Measurements from ENCODE around the gene GTF2A2. TPM values are rescaled to one million over a fixed set of nuclear protein-coding genes. Genes with fewer than 3 reads are reported as not detected.
"Not testable (repeated sequence)": the region's sequence is repeated elsewhere in the genome, so short reads cannot be mapped to it uniquely, and the experiment has no call there.

GTF2A2 gene
- total and polyA plus RNA-seq, 4 experiments from 2014 or later = 58.5 to 127 (median 91.4) TPM

- H3K4me1 ChIP-seq (ENCODE audit: insufficient read depth, low read length) = no peaks in the 10 kb centered on the region
- no peaks in the 10 kb centered on the region for H3K9me3 ChIP-seq (ENCODE audit: control insufficient read depth in 1 of 2, low read length in 2 of 2)
- no peak for DNase-seq
- H3K4me1 Mint-ChIP-seq = peaks cover 7 to 16% (median 12%) of the 10 kb centered on the region in 4 donors
- H3K36me3 Mint-ChIP-seq = peaks cover 27 to 45% of the 10 kb centered on the region in 2 donors
- ChIA-PET POLR2A (ENCODE audit: partially characterized antibody) (no interaction called here), CTCF (ENCODE audit: partially characterized antibody) (interaction anchor here (3.0 kb wide), 1 partner anchor 10 kb away, joined by 6 read pairs; the partner anchor contains the start of gene GTF2A2)
- no peaks in the 10 kb centered on the region for H3K27me3 Mint-ChIP-seq
- no peak overlapping the region for H3K4me3 ChIP-seq (ENCODE audit: low read length in 2 of 2)
- no peak overlapping the region for H3K4me3 Mint-ChIP-seq
- no peak overlapping the region for H3K27ac ChIP-seq (ENCODE audit: low read depth, low read length)
- intact Hi-C loops (cut with micrococcal nuclease) = no loop called here
- H3K36me3 ChIP-seq (ENCODE audit: insufficient read depth, low read length) = peaks cover 28% of the 10 kb centered on the region
- H3K27ac Mint-ChIP-seq = no peak overlapping the region
- H3K9me3 Mint-ChIP-seq = no peaks in the 10 kb centered on the region
- H3K27me3 ChIP-seq (ENCODE audit: insufficient read depth, low read length) = no peaks in the 10 kb centered on the region
These were observed 10.2 kb downstream of the GTF2A2 start for GRCh38 chr15:59647085-59647484.

DNA sequence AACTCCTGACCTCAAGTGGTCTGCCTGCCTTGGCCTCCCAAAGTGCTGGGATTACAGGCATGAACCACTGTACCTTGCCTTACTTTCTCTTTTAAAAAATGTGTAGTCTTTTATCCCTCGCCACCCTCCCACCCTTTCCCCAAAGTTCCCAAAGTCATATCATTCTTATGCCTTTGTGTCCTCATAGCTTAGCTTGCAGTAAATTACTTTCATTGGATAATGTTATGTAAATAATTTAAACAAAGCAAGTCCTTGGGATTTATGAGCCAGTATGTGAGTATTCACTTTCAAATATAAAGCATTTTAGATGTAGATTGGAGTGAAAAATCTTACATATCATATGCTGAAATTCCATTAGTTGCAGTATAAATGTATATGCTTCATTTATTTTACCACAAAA is 11.0 kb downstream of the GTF2A2 start:
- no peak overlapping the region for H3K27ac Mint-ChIP-seq
- no peaks in the 10 kb centered on the region for H3K9me3 Mint-ChIP-seq
- POLR2A ChIA-PET (ENCODE audit: partially characterized antibody) = no interaction called here
- Histone ChIP-seq H3K4me3 (ENCODE audit: low read length in 2 of 2) (no peak overlapping the region), H3K27ac (ENCODE audit: low read depth, low read length) (no peak overlapping the region), H3K4me1 (ENCODE audit: insufficient read depth, low read length) (no peaks in the 10 kb centered on the region), H3K36me3 (ENCODE audit: insufficient read depth, low read length) (peaks cover 25% of the 10 kb centered on the region), H3K27me3 (ENCODE audit: insufficient read depth, low read length) (no peaks in the 10 kb centered on the region), H3K9me3 (ENCODE audit: control insufficient read depth in 1 of 2, low read length in 2 of 2) (no peaks in the 10 kb centered on the region)
- no peak for DNase-seq
- peaks cover 28 to 45% of the 10 kb centered on the region in 2 donors for H3K36me3 Mint-ChIP-seq
- H3K27me3 Mint-ChIP-seq = no peaks in the 10 kb centered on the region
- peaks cover 7 to 16% (median 12%) of the 10 kb centered on the region in 4 donors for H3K4me1 Mint-ChIP-seq
- CTCF ChIA-PET (ENCODE audit: partially characterized antibody) = interaction anchor here (3.0 kb wide), 1 partner anchor 11 kb away, joined by 6 read pairs; the partner anchor contains the start of gene GTF2A2
- H3K4me3 Mint-ChIP-seq = no peak overlapping the region
- intact Hi-C loops (cut with micrococcal nuclease) = no loop called here

GRCh38 chr15:59645812-59646211 is 11.5 kb downstream of the GTF2A2 start:
- CTCF ChIA-PET (ENCODE audit: partially characterized antibody) = interaction anchor here (3.0 kb wide), 1 partner anchor 11 kb away, joined by 6 read pairs; the partner anchor contains the start of gene GTF2A2
- H3K27ac Mint-ChIP-seq; POLR2A ChIA-PET (ENCODE audit: partially characterized antibody); H3K27me3 Mint-ChIP-seq; H3K9me3 ChIP-seq (ENCODE audit: control insufficient read depth in 1 of 2, low read length in 2 of 2); H3K9me3 Mint-ChIP-seq; H3K27me3 ChIP-seq (ENCODE audit: insufficient read depth, low read length); intact Hi-C loops (cut with micrococcal nuclease); DNase-seq; H3K4me1 ChIP-seq (ENCODE audit: insufficient read depth, low read length); H3K4me3 ChIP-seq (ENCODE audit: low read length in 2 of 2); H3K4me3 Mint-ChIP-seq; H3K27ac ChIP-seq (ENCODE audit: low read depth, low read length): not testable (repeated sequence)
- peaks cover 29% of the 10 kb centered on the region for H3K36me3 ChIP-seq (ENCODE audit: insufficient read depth, low read length)
- H3K4me1 Mint-ChIP-seq = peaks cover 6 to 15% (median 11%) of the 10 kb centered on the region in 4 donors
- H3K36me3 Mint-ChIP-seq = peaks cover 26 to 47% of the 10 kb centered on the region in 2 donors

DNA sequence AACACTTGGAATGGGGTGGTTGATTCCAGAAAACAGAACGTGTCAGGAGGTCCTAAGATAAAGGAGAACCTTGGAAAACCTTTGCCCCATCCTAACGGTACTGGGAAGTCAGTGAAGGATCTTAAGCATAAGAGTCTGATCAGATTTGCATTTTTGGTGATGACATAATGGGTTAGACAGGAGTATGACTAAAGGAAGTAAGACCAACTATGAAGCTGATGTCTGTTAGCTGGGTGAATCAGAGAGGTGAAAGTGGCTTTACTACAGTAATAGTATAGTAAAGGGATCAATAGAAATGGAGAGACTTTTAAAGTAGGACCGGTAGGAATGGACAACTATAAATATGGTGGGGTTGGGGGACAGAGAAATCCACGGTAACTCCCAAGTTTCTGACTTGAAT is 12.6 kb downstream of the GTF2A2 start:
- POLR2A ChIA-PET (ENCODE audit: partially characterized antibody) = no interaction called here
- intact Hi-C loops (cut with micrococcal nuclease) = no loop called here
- H3K36me3 Mint-ChIP-seq = peaks cover 22 to 46% of the 10 kb centered on the region in 2 donors

DNA sequence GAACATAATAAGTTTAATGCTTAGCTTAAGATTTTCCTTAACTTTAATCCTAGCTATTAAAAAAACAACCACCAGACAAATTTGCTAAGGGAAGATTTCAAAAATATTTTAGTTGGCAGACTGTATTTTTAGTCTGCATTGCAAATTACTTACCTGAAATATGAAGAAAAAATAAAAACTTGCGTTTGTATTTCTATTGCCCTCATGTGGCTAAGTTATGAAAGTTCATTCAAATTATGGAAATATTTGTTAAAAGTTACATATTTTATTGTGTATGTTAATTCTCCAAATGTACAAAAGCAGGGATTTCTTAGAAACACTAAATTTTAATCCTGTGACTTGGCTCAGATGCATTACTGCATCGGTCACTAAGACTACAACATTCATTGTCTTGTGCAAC is 15.0 kb downstream of the GTF2A2 start:
- Mint-ChIP-seq H3K27ac (no peak overlapping the region), H3K4me3 (no peak overlapping the region), H3K4me1 (peaks cover 3 to 12% (median 7%) of the 10 kb centered on the region in 4 donors), H3K36me3 (peaks cover 38 to 64% of the 10 kb centered on the region in 2 donors), H3K9me3 (no peaks in the 10 kb centered on the region), H3K27me3 (no peaks in the 10 kb centered on the region)
- CTCF ChIA-PET (ENCODE audit: partially characterized antibody) = no interaction called here
- no peaks in the 10 kb centered on the region for H3K27me3 ChIP-seq (ENCODE audit: insufficient read depth, low read length)
- POLR2A ChIA-PET (ENCODE audit: partially characterized antibody) = no interaction called here
- intact Hi-C loops (cut with micrococcal nuclease) = no loop called here
- no peaks in the 10 kb centered on the region for H3K9me3 ChIP-seq (ENCODE audit: control insufficient read depth in 1 of 2, low read length in 2 of 2)
- no peak overlapping the region for H3K4me3 ChIP-seq (ENCODE audit: low read length in 2 of 2)
- no peak overlapping the region for H3K27ac ChIP-seq (ENCODE audit: low read depth, low read length)
- H3K36me3 ChIP-seq (ENCODE audit: insufficient read depth, low read length) = peaks cover 29% of the 10 kb centered on the region
- no peaks in the 10 kb centered on the region for H3K4me1 ChIP-seq (ENCODE audit: insufficient read depth, low read length)
- DNase-seq = no peak

More for the DNA sequence above, 12.6 kb downstream of the GTF2A2 start:
- no peaks in the 10 kb centered on the region for H3K27me3 Mint-ChIP-seq
- Histone ChIP-seq H3K9me3 (ENCODE audit: control insufficient read depth in 1 of 2, low read length in 2 of 2) (no peaks in the 10 kb centered on the region), H3K4me1 (ENCODE audit: insufficient read depth, low read length) (no peaks in the 10 kb centered on the region), H3K4me3 (ENCODE audit: low read length in 2 of 2) (no peak overlapping the region), H3K36me3 (ENCODE audit: insufficient read depth, low read length) (peaks cover 32% of the 10 kb centered on the region), H3K27me3 (ENCODE audit: insufficient read depth, low read length) (no peaks in the 10 kb centered on the region), H3K27ac (ENCODE audit: low read depth, low read length) (no peak overlapping the region)
- CTCF ChIA-PET (ENCODE audit: partially characterized antibody) = no interaction called here
- peaks cover 2 to 13% (median 9%) of the 10 kb centered on the region in 4 donors for H3K4me1 Mint-ChIP-seq
- H3K9me3 Mint-ChIP-seq = no peaks in the 10 kb centered on the region
- peak overlapping the region in 4 of 7 donors; percentile 10 to 48 (median 24) for H3K27ac Mint-ChIP-seq
- no peak for DNase-seq
- no peak overlapping the region for H3K4me3 Mint-ChIP-seq

- CTCF ChIA-PET (ENCODE audit: partially characterized antibody); H3K4me1 ChIP-seq (ENCODE audit: insufficient read depth, low read length); H3K4me1 Mint-ChIP-seq; H3K27me3 Mint-ChIP-seq; H3K9me3 Mint-ChIP-seq; intact Hi-C loops (cut with micrococcal nuclease); DNase-seq; H3K4me3 Mint-ChIP-seq; H3K9me3 ChIP-seq (ENCODE audit: control insufficient read depth in 1 of 2, low read length in 2 of 2); H3K27ac ChIP-seq (ENCODE audit: low read depth, low read length); H3K4me3 ChIP-seq (ENCODE audit: low read length in 2 of 2); H3K27me3 ChIP-seq (ENCODE audit: insufficient read depth, low read length): not testable (repeated sequence)
- peaks cover 20% of the 10 kb centered on the region for H3K36me3 ChIP-seq (ENCODE audit: insufficient read depth, low read length)
- POLR2A ChIA-PET (ENCODE audit: partially characterized antibody) = interaction anchor here (0.6 kb wide), 1 partner anchor 396 kb away, joined by 3 read pairs; no protein-coding TSS in a partner anchor
- peak overlapping the region in 2 of 7 donors; percentile 17 to 33 for H3K27ac Mint-ChIP-seq
- H3K36me3 Mint-ChIP-seq = peaks cover 42 to 49% of the 10 kb centered on the region in 2 donors
These were observed 19.8 kb downstream of the GTF2A2 start for GRCh38 chr15:59637507-59637906.

- Mint-ChIP-seq H3K27me3 (no peaks in the 10 kb centered on the region), H3K4me1 (peaks cover 0 to 2% (median under 1%) of the 10 kb centered on the region in 4 donors), H3K36me3 (peaks cover 38 to 40% of the 10 kb centered on the region in 2 donors), H3K27ac (peak overlapping the region in 1 of 7 donors; percentile 57), H3K9me3 (no peaks in the 10 kb centered on the region), H3K4me3 (no peak overlapping the region)
- ChIA-PET POLR2A (ENCODE audit: partially characterized antibody) (interaction anchor here (1.4 kb wide), 1 partner anchor 53 kb away, joined by 3 read pairs; the partner anchor contains the start of gene BNIP2), CTCF (ENCODE audit: partially characterized antibody) (no interaction called here)
- Histone ChIP-seq H3K27ac (ENCODE audit: low read depth, low read length) (no peak overlapping the region), H3K9me3 (ENCODE audit: control insufficient read depth in 1 of 2, low read length in 2 of 2) (no peaks in the 10 kb centered on the region), H3K27me3 (ENCODE audit: insufficient read depth, low read length) (no peaks in the 10 kb centered on the region), H3K4me1 (ENCODE audit: insufficient read depth, low read length) (no peaks in the 10 kb centered on the region), H3K36me3 (ENCODE audit: insufficient read depth, low read length) (peaks cover 13% of the 10 kb centered on the region), H3K4me3 (ENCODE audit: low read length in 2 of 2) (no peak overlapping the region)
- intact Hi-C loops (cut with micrococcal nuclease) = no loop called here
- no peak for DNase-seq
These were observed 21.1 kb downstream of the GTF2A2 start for GRCh38 chr15:59636184-59636583.
